ENCODE results near the gene HDAC2.

DNA sequence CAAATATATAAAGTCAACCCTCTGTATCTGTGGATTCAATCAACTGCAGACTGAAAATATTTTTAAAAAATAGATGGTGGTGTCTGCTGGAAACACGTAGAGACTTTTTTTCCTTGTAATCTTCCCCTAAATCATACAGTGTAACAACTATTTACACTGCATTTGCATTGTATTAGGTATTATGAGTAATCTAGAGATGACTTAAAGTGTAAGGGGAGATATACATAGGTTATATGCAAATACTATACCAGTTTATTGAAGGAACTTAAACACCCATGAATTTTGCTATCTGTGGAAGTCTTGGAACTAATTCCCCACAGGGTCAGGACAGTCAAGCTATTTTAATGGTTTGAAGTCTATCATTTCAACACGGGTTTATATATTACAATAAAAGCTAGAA, 10.2 kb downstream of the HDAC2 start:
- TF ChIP-seq, protein P1, sequence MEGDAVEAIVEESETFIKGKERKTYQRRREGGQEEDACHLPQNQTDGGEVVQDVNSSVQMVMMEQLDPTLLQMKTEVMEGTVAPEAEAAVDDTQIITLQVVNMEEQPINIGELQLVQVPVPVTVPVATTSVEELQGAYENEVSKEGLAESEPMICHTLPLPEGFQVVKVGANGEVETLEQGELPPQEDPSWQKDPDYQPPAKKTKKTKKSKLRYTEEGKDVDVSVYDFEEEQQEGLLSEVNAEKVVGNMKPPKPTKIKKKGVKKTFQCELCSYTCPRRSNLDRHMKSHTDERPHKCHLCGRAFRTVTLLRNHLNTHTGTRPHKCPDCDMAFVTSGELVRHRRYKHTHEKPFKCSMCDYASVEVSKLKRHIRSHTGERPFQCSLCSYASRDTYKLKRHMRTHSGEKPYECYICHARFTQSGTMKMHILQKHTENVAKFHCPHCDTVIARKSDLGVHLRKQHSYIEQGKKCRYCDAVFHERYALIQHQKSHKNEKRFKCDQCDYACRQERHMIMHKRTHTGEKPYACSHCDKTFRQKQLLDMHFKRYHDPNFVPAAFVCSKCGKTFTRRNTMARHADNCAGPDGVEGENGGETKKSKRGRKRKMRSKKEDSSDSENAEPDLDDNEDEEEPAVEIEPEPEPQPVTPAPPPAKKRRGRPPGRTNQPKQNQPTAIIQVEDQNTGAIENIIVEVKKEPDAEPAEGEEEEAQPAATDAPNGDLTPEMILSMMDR (IDR thresholded peaks at IDR 0.05 in 8 of 11, conservative IDR thresholded peaks at IDR 0.05 in 3 of 11) = no peak
- no peak for TF ChIP-seq POLR2AphosphoS5 (IDR thresholded peaks at IDR 0.05)

Measured in spleen (tissue), 7 donors.